ENCODE results near the gene ALKBH7.
"Not testable (repeated sequence)": the region's sequence is repeated elsewhere in the genome, so short reads cannot be mapped to it uniquely, and the experiment has no call there.

ALKBH7 gene

DNA sequence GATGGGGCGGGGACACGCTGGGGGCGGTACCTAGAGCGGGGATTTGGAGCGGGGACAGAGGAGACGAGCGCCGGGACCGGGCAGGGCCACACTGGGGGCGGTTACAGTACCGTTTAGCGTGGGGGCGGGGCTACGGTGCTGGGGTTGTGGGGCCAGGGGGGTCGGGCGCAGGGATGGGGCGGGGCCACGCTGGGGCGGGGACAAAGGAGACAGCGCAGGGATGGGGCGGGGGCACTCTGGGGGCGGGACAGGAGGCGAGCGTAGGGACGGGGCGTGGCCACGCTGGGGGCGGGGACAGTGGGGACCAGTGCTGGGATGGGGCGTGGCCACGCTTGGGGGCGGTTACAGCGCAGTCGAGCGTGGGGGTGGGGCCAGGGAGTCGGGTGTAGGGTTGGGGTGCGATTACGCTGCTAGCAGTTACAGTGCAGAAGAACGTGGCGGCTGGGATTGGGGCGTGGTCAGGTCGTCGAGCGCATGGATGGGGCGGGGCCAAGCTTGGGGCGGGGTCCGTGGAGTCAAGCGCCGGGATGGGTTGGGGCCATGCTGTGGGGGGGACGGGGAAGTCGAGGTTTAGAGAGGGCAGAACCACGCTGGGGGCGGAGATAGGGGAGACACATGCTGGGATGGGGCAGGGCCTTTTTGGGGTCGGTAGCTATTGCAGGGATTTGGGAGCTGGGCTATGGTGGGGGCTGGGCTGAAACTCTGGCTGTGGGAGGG, 660 bp downstream of the ALKBH7 start:
- DNase-seq (ENCODE audit: low read depth), result peak; percentile 94

- DNase-seq (ENCODE audit: low read depth), result no peak
Observed at GRCh38 chr19:6373813-6374108, 1.2 kb downstream of the ALKBH7 start.

- DNase-seq (ENCODE audit: low read depth), result no peak
Observed at GRCh38 chr19:6374161-6374709, 1.6 kb downstream of the ALKBH7 start.

GRCh38 chr19:6374711-6375410, 2.3 kb downstream of the ALKBH7 start:
- no peak for DNase-seq (ENCODE audit: low read depth)

DNA sequence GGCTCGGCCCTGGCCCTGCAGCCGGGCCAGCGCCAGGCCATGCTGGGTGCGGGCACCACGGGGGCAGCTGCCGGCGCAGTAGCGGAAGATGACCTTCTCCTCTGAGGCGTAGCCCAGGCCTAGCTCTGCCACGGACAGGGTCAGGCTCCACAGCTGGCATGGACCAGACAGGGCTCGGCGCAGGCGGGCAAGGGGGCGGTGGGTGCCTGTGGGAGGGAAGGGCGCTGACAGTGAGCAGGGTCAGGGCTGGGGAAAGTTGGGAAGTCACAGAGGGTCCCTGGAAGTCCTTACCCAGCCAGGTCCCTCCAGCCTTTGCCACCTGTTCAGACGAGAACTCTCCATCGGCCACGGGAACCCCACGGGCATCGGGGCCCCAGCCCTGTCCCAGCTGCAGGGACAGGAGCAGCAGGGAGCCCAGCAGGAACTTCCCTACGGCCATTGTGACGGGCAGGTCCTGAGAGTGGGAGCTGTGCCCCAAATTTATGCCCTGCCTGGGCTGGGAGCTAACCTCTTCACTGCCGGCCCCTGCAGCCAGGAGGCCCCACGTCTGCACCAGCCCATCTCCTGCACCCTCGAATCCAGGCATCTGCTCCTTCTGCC, 2.9 kb downstream of the ALKBH7 start, which contains the start of gene PSPN:
Gene PSPN (minus strand): TSS at position 523 of the 600 bp plus-strand sequence. CDS start 84 bp downstream, at position 439.
- DNase-seq (ENCODE audit: low read depth), result no peak

DNA sequence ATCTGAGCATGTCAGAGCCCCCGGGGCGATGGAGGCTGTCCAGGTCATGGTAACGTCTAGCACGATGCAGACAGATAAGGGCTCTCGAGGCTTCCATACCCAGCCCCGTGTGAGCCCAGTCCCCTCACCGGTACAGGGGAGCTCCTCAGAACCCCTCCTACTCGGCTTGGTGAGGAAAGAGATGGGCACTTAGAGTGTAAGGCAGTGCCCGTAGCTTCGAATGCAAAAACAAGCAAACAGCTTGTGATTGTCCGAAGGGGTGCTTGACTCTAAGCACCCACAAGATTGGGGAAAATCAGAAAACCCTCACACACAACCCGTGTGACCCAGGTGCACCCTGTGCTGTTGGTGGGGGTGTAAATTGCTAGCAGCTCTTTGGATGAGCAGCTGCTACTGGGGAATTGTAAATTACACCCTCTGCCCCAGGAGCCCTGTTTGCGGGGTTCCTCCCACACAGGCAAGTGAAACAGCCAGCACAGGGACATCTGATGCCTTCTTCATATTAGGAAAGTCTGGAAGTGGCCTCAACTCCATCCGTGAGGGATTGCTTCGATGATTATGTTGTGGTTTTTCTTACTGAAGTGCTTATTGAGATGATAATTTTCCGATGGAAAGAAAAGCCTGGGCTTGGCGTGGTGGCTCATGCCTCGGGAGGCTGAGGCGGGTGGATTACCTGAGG, 4.1 kb downstream of the ALKBH7 start:
- DNase-seq (ENCODE audit: low read depth), result no peak

GRCh38 chr19:6378041-6378440, 5.4 kb downstream of the ALKBH7 start:
- DNase-seq (ENCODE audit: low read depth), result no peak

DNA sequence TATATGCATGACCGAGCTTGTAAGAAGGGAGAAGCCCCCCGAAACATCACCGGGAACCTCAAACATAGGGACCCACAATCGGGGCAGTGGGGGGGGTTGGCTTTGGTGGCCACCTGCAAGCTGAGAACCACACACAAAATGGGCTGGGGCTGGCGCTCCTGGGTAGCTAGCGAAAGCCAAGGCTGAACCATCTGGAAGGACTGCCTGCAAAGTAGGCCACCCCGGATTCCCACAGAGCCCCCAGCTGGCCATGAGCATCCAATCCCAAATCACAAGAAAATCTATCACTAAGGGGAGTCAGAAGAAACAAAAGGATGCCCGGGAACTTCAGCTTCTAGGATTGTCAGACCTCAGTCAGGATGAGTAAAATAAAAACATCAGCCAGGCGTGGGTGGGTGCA, 5.9 kb downstream of the ALKBH7 start:
- no peak for DNase-seq (ENCODE audit: low read depth)

DNA sequence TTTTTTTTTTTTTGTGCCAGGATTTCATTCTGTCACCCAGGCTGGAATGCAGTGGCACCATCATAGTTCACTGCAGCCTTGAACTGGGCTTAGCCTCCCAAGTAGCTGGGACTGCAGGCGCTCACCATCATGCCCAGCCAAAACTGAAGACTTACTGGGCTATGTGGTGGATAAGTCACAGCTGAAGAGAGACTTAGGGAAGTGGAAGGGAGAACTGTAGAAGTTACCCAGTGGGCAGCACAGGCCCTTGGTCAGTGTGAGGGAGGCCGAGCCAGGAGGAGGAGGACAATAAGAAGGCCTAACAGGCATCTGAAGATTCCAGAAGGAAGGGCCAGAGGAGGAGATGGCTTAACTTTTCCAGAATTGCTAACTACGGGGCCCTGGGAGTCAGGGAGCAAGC, 7.2 kb downstream of the ALKBH7 start:
- no peak for DNase-seq (ENCODE audit: low read depth)

- DNase-seq (ENCODE audit: low read depth), result no peak
Observed at GRCh38 chr19:6381030-6381750, 8.6 kb downstream of the ALKBH7 start.

DNA sequence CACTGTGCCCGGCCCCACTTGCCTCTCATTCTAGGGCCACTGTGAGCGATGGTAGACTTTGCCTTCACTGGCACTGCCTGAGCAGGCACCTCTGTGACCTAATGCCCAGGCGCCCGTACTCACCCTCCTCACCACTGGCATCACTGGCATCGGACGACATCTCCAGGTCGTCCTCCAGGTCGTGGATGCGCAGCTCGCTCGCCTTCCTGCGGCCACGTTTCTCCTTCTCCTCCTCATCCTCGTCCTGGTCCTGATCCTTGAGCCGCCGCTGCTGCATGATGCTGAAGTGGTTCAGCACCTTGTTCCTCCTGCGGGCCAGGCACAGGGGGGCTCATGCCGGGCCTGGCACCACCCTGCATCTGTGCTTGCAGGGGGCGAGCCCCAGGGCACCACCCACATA, 10.6 kb downstream of the ALKBH7 start:
- no peak for DNase-seq (ENCODE audit: low read depth)

DNA sequence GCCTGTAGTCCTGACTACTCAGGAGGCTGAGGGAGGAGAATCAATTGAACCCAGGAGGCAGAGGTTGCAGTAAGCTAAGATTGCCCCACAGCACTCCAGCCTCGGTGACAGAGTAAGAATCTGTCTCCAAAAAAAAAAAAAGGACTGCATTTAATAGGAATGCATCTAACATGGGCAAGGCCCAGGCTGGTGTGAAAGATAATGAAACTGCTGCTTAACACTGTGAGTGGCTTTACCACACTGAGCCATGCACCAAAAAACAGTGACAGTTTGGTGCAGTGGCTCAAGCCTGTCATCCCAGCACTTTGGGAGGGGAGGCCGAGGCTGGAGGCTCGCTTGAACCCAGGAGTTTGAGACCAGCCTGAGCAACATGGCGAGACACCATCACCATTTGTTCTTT, 11.8 kb downstream of the ALKBH7 start:
- DNase-seq (ENCODE audit: low read depth), result no peak

DNA sequence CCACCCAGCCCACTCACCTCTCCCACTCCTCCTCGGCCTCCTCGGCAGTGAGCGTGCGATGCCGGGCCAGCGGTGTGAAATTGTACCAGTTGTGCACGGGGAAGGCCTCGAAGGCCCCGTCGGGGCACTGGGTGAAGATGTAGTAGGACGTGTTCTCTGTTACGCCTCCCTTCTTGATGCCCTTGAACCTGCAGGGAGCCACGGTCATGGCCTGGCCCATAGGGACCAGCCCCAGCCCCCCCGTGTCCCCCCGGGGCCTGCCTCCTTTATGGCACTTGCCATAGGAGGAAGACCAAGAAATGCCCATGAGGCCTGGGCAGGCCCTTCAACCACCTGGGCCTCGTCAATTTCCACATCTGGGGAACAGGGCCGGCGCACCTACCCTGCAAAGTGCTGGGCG, 14.8 kb downstream of the ALKBH7 start:
- DNase-seq (ENCODE audit: low read depth), result no peak

DNA sequence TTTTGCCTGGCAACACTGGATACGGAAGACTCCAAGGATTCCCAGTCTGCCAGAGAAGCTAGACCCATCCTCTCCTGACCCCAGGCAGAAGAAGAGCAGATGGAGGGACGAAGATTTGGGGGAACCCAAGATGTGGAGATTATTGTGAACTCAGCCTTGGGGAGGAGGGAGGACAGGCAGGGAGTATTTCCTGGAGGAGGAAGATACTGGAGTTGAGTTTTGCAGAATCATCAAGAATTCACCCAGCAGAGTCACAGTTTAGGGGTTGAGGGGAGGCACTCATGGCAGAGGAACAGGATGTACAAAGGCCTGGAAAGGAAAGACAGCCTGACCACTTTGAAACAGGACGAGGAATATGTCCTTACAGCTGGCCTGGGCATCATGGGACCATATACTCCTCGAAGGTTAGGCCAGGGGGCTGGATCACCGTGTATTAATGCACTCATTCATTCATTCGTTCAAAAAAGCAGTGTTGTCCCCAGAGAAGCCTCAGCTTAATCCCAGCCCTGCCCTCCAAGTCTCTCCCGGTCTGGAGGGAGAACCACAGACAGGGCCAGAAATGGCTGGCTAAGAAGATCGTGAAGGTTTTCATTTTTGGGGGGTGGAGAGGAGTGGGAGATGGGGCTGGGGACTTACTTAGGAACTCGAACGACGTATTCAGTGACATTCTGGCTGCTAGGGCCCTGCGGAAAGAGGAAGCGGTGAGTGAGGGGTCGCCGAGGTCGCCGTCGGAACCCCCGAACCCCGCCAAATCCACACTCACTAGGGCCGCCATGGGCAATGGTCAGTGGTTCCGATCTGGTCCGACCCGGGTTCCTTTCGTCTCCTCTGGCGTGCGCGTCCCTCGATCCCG, 19.9 kb downstream of the ALKBH7 start:
- no peak for DNase-seq (ENCODE audit: low read depth)

GRCh38 chr19:6393074-6393982, 20.7 kb downstream of the ALKBH7 start, which contains the start of gene GTF2F1:
Gene GTF2F1, minus strand, starts transcription at chr19:6393164. Its CDS starts 169 bp downstream, at chr19:6392995.
- peak; percentile 94 for DNase-seq (ENCODE audit: low read depth)

- no peak for DNase-seq (ENCODE audit: low read depth)
Observed at GRCh38 chr19:6393983-6394412, 21.4 kb downstream of the ALKBH7 start.

DNA sequence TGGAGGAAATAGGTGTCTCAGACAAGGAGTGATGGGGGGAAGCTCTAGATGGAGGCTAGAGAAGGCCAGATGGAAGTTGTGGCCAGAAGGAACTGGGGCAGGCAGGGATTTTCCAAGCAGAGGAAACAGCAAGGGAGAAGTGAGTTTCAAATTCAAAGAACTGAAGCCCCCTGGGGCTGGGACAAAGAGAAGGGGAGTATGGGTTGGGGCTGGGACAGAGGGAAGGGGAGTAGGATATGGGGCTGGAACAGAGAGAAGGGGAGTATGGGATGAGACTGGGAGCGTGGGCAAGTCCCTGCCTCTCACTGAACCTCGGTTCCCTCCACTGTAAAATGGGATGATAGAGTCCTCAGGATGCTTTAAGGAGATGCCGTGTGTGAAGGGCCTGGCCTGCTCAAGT, 22.2 kb downstream of the ALKBH7 start:
- no peak for DNase-seq (ENCODE audit: low read depth)

DNA sequence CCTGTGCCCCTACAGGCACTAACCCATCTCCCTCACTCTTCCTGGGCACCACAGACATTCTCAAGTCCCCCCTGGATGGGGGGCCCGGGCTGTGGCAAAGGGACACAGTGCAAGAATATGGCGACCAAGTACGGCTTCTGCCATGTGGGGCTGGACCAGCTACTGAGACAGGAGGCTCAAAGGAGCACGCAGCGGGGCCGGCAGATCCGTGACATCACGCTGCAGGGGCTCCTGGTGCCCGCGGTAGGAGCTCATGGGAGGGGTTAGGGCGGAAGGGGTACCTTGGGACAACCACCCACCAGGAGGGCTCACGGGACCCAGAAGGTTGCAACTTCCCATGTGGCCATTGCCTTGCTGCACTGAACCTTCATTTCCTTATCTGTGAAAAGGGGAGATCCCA, 23.7 kb downstream of the ALKBH7 start:
- no peak for DNase-seq (ENCODE audit: low read depth)

DNA sequence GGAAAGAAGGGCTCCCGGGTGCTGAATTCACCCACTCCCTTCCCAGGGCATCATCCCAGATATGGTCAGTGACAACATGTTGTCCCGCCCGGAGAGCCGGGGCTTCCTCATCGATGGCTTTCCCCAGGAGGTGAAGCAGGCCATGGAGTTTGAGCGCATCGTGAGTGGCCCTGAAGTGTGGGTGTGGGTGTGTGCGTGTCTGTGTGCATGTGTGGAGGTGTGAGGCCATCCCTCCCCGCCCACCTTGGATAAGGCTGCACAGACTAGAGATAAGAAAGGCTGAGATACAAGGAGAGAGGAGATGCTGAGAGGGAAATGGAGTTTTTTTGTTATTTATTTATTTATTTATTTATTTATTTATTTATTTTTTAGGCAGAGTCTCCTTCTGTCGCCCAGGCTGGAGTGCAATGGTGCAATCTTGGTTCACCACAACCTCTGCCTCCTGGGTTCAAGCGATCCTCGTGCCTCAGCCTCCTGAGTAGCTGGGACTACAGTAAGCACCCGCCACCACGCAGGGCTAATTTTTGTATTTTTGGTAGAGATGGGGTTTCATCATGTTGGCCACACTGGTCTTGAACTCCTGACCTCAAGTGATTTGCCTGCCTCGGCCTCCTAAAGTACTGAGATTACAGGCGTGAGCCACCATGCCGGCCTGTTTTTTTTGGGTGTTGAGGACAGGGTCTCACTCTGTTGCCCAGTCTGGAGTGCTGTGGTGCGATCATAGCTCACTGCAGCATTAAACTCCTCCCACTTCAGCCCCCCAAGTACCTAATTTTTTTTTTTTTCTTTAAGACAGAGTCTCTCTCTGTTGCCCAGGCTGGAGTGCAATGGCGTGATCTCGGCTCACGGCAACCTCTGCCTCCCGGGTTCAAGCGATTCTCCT, 27.7 kb downstream of the ALKBH7 start:
- DNase-seq (ENCODE audit: low read depth), result not testable (repeated sequence)
